ENCODE results near the gene BCR. TPM values are rescaled to one million over a fixed set of nuclear protein-coding genes. Genes with fewer than 3 reads are reported as not detected.
A peak's percentile ranks its signal among the peaks of the same experiment; 100 is the strongest.
"Not testable (repeated sequence)": the region's sequence is repeated elsewhere in the genome, so short reads cannot be mapped to it uniquely, and the experiment has no call there.

BCR gene
- 92.6 TPM for total RNA-seq (ENCODE audit: unreplicated experiment)
- long read RNA-seq, full-length matches to known transcripts, result 2 of 6 reads
- long read RNA-seq, partial matches to known transcripts, result 4 of 6 reads
- long read RNA-seq, other reads (novel, unspliced or antisense), result 0 of 6 reads

- TF ChIP-seq CTCF (IDR thresholded peaks at IDR 0.05; ENCODE audit: unreplicated experiment), result peak; percentile 17
- Mint-ChIP-seq H3K4me1 (ENCODE audit: unreplicated experiment) (peaks cover 45% of the 10 kb centered on the region), H3K27ac (ENCODE audit: unreplicated experiment) (peak within 1 kb of the TSS; percentile 72), H3K36me3 (ENCODE audit: low read depth, unreplicated experiment) (peaks cover 17% of the 10 kb centered on the region), H3K4me3 (ENCODE audit: unreplicated experiment) (peak within 1 kb of the TSS; percentile 93), H3K27me3 (ENCODE audit: unreplicated experiment) (peaks cover 11% of the 10 kb centered on the region), H3K9me3 (ENCODE audit: unreplicated experiment) (peaks cover 13% of the 10 kb centered on the region)
- peak; percentile 75 for DNase-seq (ENCODE audit: low spot score)
Measured at GRCh38 chr22:23180301-23180892, at the start of gene BCR. TSS of gene BCR (plus strand) at chr22:23180509. CDS start at chr22:23180961, 452 bp downstream.

- peaks cover 7% of the 10 kb centered on the region for H3K27me3 Mint-ChIP-seq (ENCODE audit: unreplicated experiment)
- no peaks in the 10 kb centered on the region for H3K36me3 Mint-ChIP-seq (ENCODE audit: low read depth, unreplicated experiment)
- H3K27ac Mint-ChIP-seq (ENCODE audit: unreplicated experiment), result no peak overlapping the region
- H3K4me3 Mint-ChIP-seq (ENCODE audit: unreplicated experiment), result no peak overlapping the region
- H3K4me1 Mint-ChIP-seq (ENCODE audit: unreplicated experiment), result no peaks in the 10 kb centered on the region
- TF ChIP-seq CTCF (IDR thresholded peaks at IDR 0.05; ENCODE audit: unreplicated experiment), result no peak
- DNase-seq (ENCODE audit: low spot score), result no peak
- no peaks in the 10 kb centered on the region for H3K9me3 Mint-ChIP-seq (ENCODE audit: unreplicated experiment)
Measured at GRCh38 chr22:23130697-23131096, 49.6 kb upstream of the BCR start.

GRCh38 chr22:23131931-23132330 lies 48.4 kb upstream of the BCR start:
- Mint-ChIP-seq H3K4me1 (ENCODE audit: unreplicated experiment) (no peaks in the 10 kb centered on the region), H3K4me3 (ENCODE audit: unreplicated experiment) (no peak overlapping the region), H3K27ac (ENCODE audit: unreplicated experiment) (no peak overlapping the region), H3K27me3 (ENCODE audit: unreplicated experiment) (peaks cover 4% of the 10 kb centered on the region), H3K9me3 (ENCODE audit: unreplicated experiment) (no peaks in the 10 kb centered on the region), H3K36me3 (ENCODE audit: low read depth, unreplicated experiment) (no peaks in the 10 kb centered on the region)
- no peak for DNase-seq (ENCODE audit: low spot score)
- no peak for TF ChIP-seq CTCF (IDR thresholded peaks at IDR 0.05; ENCODE audit: unreplicated experiment)

GRCh38 chr22:23132376-23133091 lies 47.8 kb upstream of the BCR start:
- Mint-ChIP-seq H3K27ac (ENCODE audit: unreplicated experiment) (no peak overlapping the region), H3K9me3 (ENCODE audit: unreplicated experiment) (no peaks in the 10 kb centered on the region), H3K27me3 (ENCODE audit: unreplicated experiment) (peaks cover 4% of the 10 kb centered on the region), H3K36me3 (ENCODE audit: low read depth, unreplicated experiment) (no peaks in the 10 kb centered on the region), H3K4me1 (ENCODE audit: unreplicated experiment) (no peaks in the 10 kb centered on the region), H3K4me3 (ENCODE audit: unreplicated experiment) (no peak overlapping the region)
- no peak for DNase-seq (ENCODE audit: low spot score)
- TF ChIP-seq CTCF (IDR thresholded peaks at IDR 0.05; ENCODE audit: unreplicated experiment), result no peak

GRCh38 chr22:23133922-23134321 lies 46.4 kb upstream of the BCR start:
- Mint-ChIP-seq H3K4me3 (ENCODE audit: unreplicated experiment) (no peak overlapping the region), H3K4me1 (ENCODE audit: unreplicated experiment) (peaks cover 12% of the 10 kb centered on the region), H3K36me3 (ENCODE audit: low read depth, unreplicated experiment) (no peaks in the 10 kb centered on the region), H3K9me3 (ENCODE audit: unreplicated experiment) (no peaks in the 10 kb centered on the region), H3K27ac (ENCODE audit: unreplicated experiment) (no peak overlapping the region), H3K27me3 (ENCODE audit: unreplicated experiment) (peaks cover 4% of the 10 kb centered on the region)
- TF ChIP-seq CTCF (IDR thresholded peaks at IDR 0.05; ENCODE audit: unreplicated experiment), result no peak
- DNase-seq (ENCODE audit: low spot score), result no peak

- not testable (repeated sequence) for H3K27me3 Mint-ChIP-seq (ENCODE audit: unreplicated experiment); H3K9me3 Mint-ChIP-seq (ENCODE audit: unreplicated experiment); H3K27ac Mint-ChIP-seq (ENCODE audit: unreplicated experiment); DNase-seq (ENCODE audit: low spot score); H3K4me3 Mint-ChIP-seq (ENCODE audit: unreplicated experiment); H3K36me3 Mint-ChIP-seq (ENCODE audit: low read depth, unreplicated experiment)
- H3K4me1 Mint-ChIP-seq (ENCODE audit: unreplicated experiment), result peaks cover 12% of the 10 kb centered on the region
Measured at GRCh38 chr22:23136991-23137390, 43.3 kb upstream of the BCR start.

Data from endothelial cell (in vitro differentiated cells).